Right atrium auricular region (tissue), 2 donors: ENCODE measurements around the gene FARS2. TPM values are rescaled to one million over a fixed set of nuclear protein-coding genes. Genes with fewer than 3 reads are reported as not detected.

Experiments used
- DNase-seq: peaks from one replicate; pipeline ENCODE4 v3.0.0-alpha.2; 2019; ENCODE audit warnings: low spot score
- H3K27ac ChIP-seq, 2 donors: fragments of 200-600 bp; sonication (generic); 1 replicate in 1 of 2; 2 replicates in 1 of 2; pipeline ENCODE4 v1.5.1; 2016 to 2019
- H3K27me3 ChIP-seq, 2 donors: fragments of 200-600 bp; sonication (generic); one replicate each; pipeline versions ENCODE4 v1.5.1 to v1.6.0; 2017 to 2019
- H3K36me3 ChIP-seq: fragments of 200-600 bp; sonication (generic); one replicate; pipeline ENCODE4 v1.5.1; 2016
- H3K4me1 ChIP-seq, 2 donors: fragments of 200-600 bp; sonication (generic); one replicate each; pipeline versions ENCODE4 v1.5.1 to v1.6.0; 2017 to 2019
- H3K4me3 ChIP-seq, 2 donors: fragments of 200-600 bp; sonication (generic); 1 replicate in 1 of 2; 2 replicates in 1 of 2; pipeline ENCODE4 v1.5.1; 2017 to 2019; ENCODE audit warnings: mild to moderate bottlenecking in 1 of 2, moderate library complexity in 1 of 2
- H3K9me3 ChIP-seq, 2 donors: fragments of 200-600 bp; sonication (generic); one replicate each; pipeline ENCODE4 v1.5.1; 2019
- total RNA-seq, 2 donors: library from RNA; depleted of rRNA; stranded (reverse); fragments of >200 nt; gene quantifications; one replicate each; pipeline ENCODE4 v1.1.0, GENCODE V29; 2016
- TF ChIP-seq, protein P1 (sequence below), 2 donors: fragments of 200-600 bp; sonication (generic); IDR thresholded peaks; one replicate each; pipeline ENCODE4 v1.5.1; 2019; ENCODE audit warnings: antibody characterized with exemption in 2 of 2

FARS2 gene
- total RNA-seq, 2 donors from 2014 or later = 9.4 to 15.0 TPM

DNA sequence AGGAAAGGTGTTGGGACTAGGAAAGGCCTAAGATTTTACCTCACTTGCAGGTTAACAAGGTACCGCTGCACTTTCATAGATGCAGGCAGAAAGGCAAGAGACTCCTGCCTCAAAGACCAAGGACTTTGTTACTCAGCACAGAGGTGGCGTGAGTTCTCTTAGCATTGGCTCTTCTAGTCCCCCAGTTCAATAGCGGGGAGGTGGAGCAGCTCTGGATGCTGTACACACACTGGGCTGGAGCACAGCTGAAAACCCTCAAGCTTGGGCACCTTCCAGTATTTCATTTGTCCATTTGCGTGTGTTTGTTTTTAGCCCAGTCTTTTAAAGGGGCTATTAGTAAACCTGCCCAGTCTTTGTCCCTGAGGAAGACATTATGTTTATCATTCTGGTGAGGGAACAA, 345.2 kb downstream of the FARS2 start:
- Histone ChIP-seq H3K4me1 (no peaks in the 10 kb centered on the region), H3K4me3 (no peak overlapping the region), H3K27me3 (no peaks in the 10 kb centered on the region), H3K9me3 (no peaks in the 10 kb centered on the region), H3K36me3 (no peaks in the 10 kb centered on the region), H3K27ac (no peak overlapping the region)
- TF ChIP-seq, protein P1, sequence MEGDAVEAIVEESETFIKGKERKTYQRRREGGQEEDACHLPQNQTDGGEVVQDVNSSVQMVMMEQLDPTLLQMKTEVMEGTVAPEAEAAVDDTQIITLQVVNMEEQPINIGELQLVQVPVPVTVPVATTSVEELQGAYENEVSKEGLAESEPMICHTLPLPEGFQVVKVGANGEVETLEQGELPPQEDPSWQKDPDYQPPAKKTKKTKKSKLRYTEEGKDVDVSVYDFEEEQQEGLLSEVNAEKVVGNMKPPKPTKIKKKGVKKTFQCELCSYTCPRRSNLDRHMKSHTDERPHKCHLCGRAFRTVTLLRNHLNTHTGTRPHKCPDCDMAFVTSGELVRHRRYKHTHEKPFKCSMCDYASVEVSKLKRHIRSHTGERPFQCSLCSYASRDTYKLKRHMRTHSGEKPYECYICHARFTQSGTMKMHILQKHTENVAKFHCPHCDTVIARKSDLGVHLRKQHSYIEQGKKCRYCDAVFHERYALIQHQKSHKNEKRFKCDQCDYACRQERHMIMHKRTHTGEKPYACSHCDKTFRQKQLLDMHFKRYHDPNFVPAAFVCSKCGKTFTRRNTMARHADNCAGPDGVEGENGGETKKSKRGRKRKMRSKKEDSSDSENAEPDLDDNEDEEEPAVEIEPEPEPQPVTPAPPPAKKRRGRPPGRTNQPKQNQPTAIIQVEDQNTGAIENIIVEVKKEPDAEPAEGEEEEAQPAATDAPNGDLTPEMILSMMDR (IDR thresholded peaks at IDR 0.05) = no peak
- no peak for DNase-seq

DNA sequence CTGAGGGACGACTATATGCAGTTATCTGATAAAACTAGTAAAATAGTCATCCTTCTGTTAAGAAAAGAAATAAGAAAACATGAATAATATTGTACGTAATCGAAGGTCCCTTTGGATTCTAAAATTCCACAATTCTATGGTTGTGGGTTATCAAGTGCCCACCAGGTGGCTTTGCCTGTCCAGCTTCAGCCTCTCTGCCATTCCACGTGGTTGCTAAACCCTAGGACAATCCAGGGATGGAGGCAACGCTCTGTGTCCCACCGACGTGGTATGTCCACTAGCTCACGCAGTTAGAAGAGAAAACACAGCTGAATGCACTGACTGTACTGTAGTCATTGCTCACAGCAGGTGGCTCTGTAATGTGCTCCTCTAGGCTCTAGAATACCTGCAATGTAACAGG, 349.3 kb downstream of the FARS2 start:
- H3K9me3 ChIP-seq = peaks cover 0 to 5% of the 10 kb centered on the region in 2 donors
- no peaks in the 10 kb centered on the region for H3K4me1 ChIP-seq
- H3K27ac ChIP-seq = no peak overlapping the region
- no peaks in the 10 kb centered on the region for H3K36me3 ChIP-seq
- DNase-seq = no peak
- TF ChIP-seq, protein P1 (IDR thresholded peaks at IDR 0.05) = no peak
- H3K4me3 ChIP-seq = no peak overlapping the region
- H3K27me3 ChIP-seq = no peaks in the 10 kb centered on the region

DNA sequence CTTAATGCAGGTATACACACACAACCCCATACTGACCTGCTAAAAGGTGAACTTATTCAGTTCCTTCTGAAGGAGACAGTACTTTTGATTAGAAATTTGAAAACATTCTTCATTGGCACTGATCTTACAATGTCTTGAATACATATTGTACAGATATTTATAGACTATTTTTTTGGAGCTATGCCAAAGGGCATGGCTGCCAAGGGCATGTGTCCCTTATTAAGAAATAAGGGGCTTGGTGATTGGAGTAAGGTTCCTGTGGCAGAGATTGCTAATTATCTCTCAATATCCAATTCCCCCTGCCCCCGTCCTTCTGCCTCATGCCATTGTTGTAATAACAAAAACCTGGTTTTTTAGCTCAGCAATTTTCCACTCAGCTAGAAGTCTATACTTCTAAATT, 355.9 kb downstream of the FARS2 start:
- no peak for DNase-seq
- TF ChIP-seq, protein P1 (IDR thresholded peaks at IDR 0.05) = no peak
- Histone ChIP-seq H3K36me3 (no peaks in the 10 kb centered on the region), H3K9me3 (peaks cover 0 to 5% of the 10 kb centered on the region in 2 donors), H3K27me3 (no peaks in the 10 kb centered on the region), H3K27ac (no peak overlapping the region), H3K4me1 (peaks cover 0 to 9% of the 10 kb centered on the region in 2 donors), H3K4me3 (no peak overlapping the region)

DNA sequence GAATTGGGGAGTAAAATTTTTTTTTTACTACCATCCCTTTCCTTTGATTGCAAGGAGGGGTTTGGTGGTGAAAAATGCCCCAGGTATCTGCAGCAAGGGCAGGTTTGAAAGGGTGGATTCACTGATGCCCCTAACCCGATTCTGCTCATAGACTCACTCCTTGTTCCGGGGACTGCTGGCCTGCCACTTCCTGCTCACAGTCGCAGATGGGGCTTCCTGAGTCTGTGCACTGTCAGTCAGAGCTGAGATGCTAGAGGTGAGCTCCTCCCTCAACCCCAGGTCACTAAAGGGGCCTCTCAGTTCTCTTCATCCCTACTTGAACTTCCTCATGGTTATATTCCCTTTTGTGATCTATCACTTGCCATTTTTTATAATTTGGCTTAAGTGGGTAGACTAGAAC, 357.9 kb downstream of the FARS2 start:
- TF ChIP-seq, protein P1 (IDR thresholded peaks at IDR 0.05) = no peak
- Histone ChIP-seq H3K36me3 (no peaks in the 10 kb centered on the region), H3K4me1 (peaks cover 0 to 14% of the 10 kb centered on the region in 2 donors), H3K4me3 (no peak overlapping the region), H3K9me3 (peaks cover 0 to 5% of the 10 kb centered on the region in 2 donors), H3K27ac (no peak overlapping the region), H3K27me3 (no peaks in the 10 kb centered on the region)
- DNase-seq = no peak

DNA sequence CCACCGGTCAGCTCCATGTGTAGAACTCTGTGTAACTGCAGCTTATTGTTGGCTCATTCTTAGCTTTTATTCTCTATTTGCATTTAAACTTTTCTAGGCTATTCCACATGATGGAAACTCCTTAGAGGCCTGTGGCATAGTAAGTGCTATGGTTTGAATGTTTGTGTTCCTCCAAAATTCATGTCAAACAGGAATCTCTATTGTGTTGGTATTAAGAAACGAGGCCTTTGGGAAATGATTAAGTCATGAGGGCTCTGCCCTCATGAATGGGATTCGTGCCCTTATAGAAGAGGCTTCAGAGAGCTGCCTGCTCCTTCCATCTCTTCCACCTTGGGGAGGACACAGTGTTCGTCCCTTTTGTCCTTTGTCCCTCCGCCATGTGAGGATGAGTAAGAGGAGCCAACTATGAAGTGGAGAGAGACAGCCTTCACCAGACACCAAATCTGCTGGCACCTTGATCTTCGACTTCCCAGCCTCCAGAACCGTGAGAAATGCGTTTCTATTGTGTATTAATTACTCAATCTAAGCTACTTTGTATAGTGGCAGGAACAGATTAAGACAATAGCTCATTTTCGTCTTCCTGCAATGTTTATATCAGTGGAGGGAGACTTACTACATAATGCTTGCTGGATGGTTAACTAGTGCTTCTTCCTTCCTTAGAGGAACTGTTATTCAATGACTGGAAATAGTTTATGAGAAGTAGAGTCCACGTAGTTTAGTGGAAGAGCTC, 361.1 kb downstream of the FARS2 start:
- no peak for DNase-seq
- no peaks in the 10 kb centered on the region for H3K9me3 ChIP-seq
- H3K36me3 ChIP-seq = no peaks in the 10 kb centered on the region
- no peaks in the 10 kb centered on the region for H3K27me3 ChIP-seq
- no peak overlapping the region for H3K4me3 ChIP-seq
- H3K4me1 ChIP-seq = peaks cover 0 to 15% of the 10 kb centered on the region in 2 donors
- TF ChIP-seq, protein P1 (IDR thresholded peaks at IDR 0.05) = no peak
- H3K27ac ChIP-seq = peak overlapping the region; percentile 59 to 81

DNA sequence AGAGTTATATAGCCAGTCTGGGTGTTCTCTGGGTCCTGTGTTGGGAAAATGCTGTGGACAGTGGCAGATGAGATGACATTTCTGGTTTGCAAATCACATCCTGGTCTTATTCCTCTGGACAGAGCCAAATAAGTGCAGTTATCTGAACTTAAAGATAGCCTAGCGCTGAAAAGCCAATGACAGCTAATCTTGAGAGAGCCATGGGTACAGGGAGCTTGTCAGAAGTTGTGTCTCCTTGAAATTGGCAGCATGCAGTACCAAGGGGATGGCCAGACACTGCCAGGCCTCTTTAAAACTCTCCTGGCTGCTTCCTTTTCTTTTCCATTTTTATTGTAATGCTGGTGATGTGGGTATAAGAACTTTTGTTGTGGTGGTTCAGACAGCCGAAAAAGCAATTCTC, 362.5 kb downstream of the FARS2 start:
- peaks cover 0 to 15% of the 10 kb centered on the region in 2 donors for H3K4me1 ChIP-seq
- H3K36me3 ChIP-seq = no peaks in the 10 kb centered on the region
- peak overlapping the region; percentile 59 to 81 for H3K27ac ChIP-seq
- no peak for DNase-seq
- H3K9me3 ChIP-seq = no peaks in the 10 kb centered on the region
- H3K4me3 ChIP-seq = no peak overlapping the region
- TF ChIP-seq, protein P1 (IDR thresholded peaks at IDR 0.05) = no peak
- H3K27me3 ChIP-seq = no peaks in the 10 kb centered on the region
